OCI-LY7 (cell line): Measurements from ENCODE around the gene ZCCHC2. TPM values are rescaled to one million over a fixed set of nuclear protein-coding genes. Genes with fewer than 3 reads are reported as not detected.

Experiments used
- BruUV-seq: library from RNA; stranded (reverse); fragments of 400-500 nt; replicated peaks from 2 replicates; lab custom pipeline; 2021; lab: Mats Ljungman, UMichigan
- CTCF ChIA-PET: fragments of 300-600 bp; sonication (Branson Sonifier 250); formaldehyde crosslinking; loops from one replicate; lab custom pipeline; 2022; ENCODE audit warnings: antibody characterized with exemption; ENCODE audit not compliant: unreplicated experiment; lab: Charles Lee
- POLR2A ChIA-PET: fragments of 300-600 bp; sonication (Branson Sonifier 250); formaldehyde crosslinking; loops from one replicate; lab custom pipeline; 2022; ENCODE audit warnings: antibody characterized with exemption; lab: Charles Lee
- DNase-seq: peaks from one replicate; pipeline ENCODE4 v3.0.0-alpha.2; 2015; ENCODE audit warnings: low spot score
- H2AFZ ChIP-seq: fragments of 200-600 bp; sonication (generic), shearing (Covaris generic); 2 replicates; pipeline ENCODE4 v1.6.1; 2014; ENCODE audit warnings: mild to moderate bottlenecking, antibody characterized with exemption, low read length, moderate library complexity
- H3K27ac ChIP-seq: fragments of 200-600 bp; sonication (generic); 2 replicates; pipeline ENCODE4 v1.5.1; 2014; ENCODE audit warnings: mixed run types, low read depth, mild to moderate bottlenecking, moderate library complexity, low read length, inconsistent platforms; ENCODE audit not compliant: poor library complexity, severe bottlenecking
- H3K36me3 ChIP-seq: fragments of 200-600 bp; sonication (generic); 2 replicates; pipeline ENCODE4 v1.6.1; 2014; ENCODE audit warnings: mild to moderate bottlenecking, antibody characterized with exemption, low read length, moderate library complexity, mixed read lengths; ENCODE audit not compliant: insufficient read depth
- H3K4me1 ChIP-seq: fragments of 200-600 bp; sonication (generic); 2 replicates; pipeline ENCODE4 v1.5.1; 2014; ENCODE audit warnings: mild to moderate bottlenecking, low read length; ENCODE audit not compliant: insufficient read depth, poor library complexity, severe bottlenecking
- H3K4me2 ChIP-seq: fragments of 200-600 bp; sonication (generic); 2 replicates; pipeline ENCODE4 v1.6.1; 2014; ENCODE audit warnings: mild to moderate bottlenecking, low read length
- H3K4me3 ChIP-seq: fragments of 200-600 bp; sonication (generic); 2 replicates; pipeline ENCODE4 v1.5.1; 2014; ENCODE audit warnings: mild to moderate bottlenecking, low read depth, low read length; ENCODE audit not compliant: poor library complexity, severe bottlenecking
- H3K79me2 ChIP-seq: fragments of 200-600 bp; sonication (generic); 2 replicates; pipeline ENCODE4 v1.6.1; 2016; ENCODE audit warnings: low read depth, mild to moderate bottlenecking, low read length, moderate library complexity, mixed read lengths; ENCODE audit not compliant: insufficient read depth
- H3K9me2 ChIP-seq: fragments of 200-600 bp; sonication (generic); 2 replicates; pipeline ENCODE4 v1.6.1; 2016; ENCODE audit warnings: mild to moderate bottlenecking, low read length, mixed read lengths; ENCODE audit not compliant: insufficient read depth
- H3K9me3 ChIP-seq: fragments of 200-600 bp; sonication (generic); 2 replicates; pipeline ENCODE4 v1.6.1; 2014; ENCODE audit warnings: mild to moderate bottlenecking, mixed run types, low read length, mixed read lengths
- H4K20me1 ChIP-seq: fragments of 200-600 bp; sonication (generic); 2 replicates; pipeline ENCODE4 v1.6.1; 2014; ENCODE audit warnings: mild to moderate bottlenecking, antibody characterized with exemption, low read length, moderate library complexity, mixed read lengths; ENCODE audit not compliant: insufficient read depth
- CTCF ChIP-seq: fragments of 200-600 bp; sonication (generic); conservative IDR thresholded peaks from 2 replicates; pipeline ENCODE4 v1.5.1; 2014; ENCODE audit warnings: mild to moderate bottlenecking, antibody characterized with exemption, low read length, moderate library complexity, mixed read lengths
- EZH2phosphoT487 ChIP-seq: fragments of 200-600 bp; sonication (generic); IDR thresholded peaks from 2 replicates; pipeline ENCODE4 v1.6.1; 2018; ENCODE audit warnings: low read depth, borderline replicate concordance, mild to moderate bottlenecking, mixed run types, antibody characterized with exemption, low read length, moderate library complexity, mixed read lengths
- intact Hi-C: fragments of 100-400 bp; cut with micrococcal nuclease; formaldehyde crosslinking; loops from one replicate; pipeline ENCODE4 v1.10.0; 2022; ENCODE audit not compliant: unreplicated experiment
- total RNA-seq, 2 experiments: library from RNA; depleted of rRNA in 1 of 2; stranded (reverse); fragments of >200 nt in 1 of 2; shearing (Covaris generic) in 1 of 2; gene quantifications; 2 replicates each; pipeline ENCODE4 v1.2.3, GENCODE V29; 2014 to 2022

Gene ZCCHC2
- total RNA-seq, 2 experiments from 2014 or later, result 16.9 to 17.5 TPM

DNA sequence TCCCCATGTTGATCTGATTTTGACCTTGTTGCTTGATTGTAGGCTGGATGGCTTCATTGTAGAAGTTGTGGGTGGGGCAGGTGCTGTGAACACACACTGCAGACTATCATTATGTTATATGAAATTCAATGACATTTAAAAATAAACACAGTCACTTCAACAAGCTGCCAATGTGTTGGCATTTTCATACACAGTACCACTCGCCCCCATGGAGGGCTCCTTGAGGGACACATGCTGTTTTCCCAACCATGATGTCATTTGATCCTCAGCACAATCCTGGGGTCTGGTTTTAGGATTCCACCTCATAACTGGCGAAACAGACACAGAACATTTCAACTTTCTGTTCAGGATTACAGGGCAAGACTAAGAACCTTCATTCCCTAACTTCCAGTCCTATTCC lies 86.9 kb downstream of the ZCCHC2 start:
- Histone ChIP-seq H3K9me3 (no peaks in the 10 kb centered on the region), H3K4me3 (no peak overlapping the region), H4K20me1 (no peaks in the 10 kb centered on the region), H3K9me2 (no peaks in the 10 kb centered on the region), H3K79me2 (no peaks in the 10 kb centered on the region), H3K27ac (no peak overlapping the region), H3K4me2 (no peak overlapping the region), H2AFZ (no peak overlapping the region), H3K4me1 (no peaks in the 10 kb centered on the region), H3K36me3 (no peaks in the 10 kb centered on the region)
- intact Hi-C loops, result no loop called here
- POLR2A ChIA-PET, result no interaction called here
- CTCF ChIA-PET, result no interaction called here
- no peak for DNase-seq
- TF ChIP-seq CTCF, result no peak
- no peak for TF ChIP-seq EZH2phosphoT487
- no TSS peak for BruUV-seq

DNA sequence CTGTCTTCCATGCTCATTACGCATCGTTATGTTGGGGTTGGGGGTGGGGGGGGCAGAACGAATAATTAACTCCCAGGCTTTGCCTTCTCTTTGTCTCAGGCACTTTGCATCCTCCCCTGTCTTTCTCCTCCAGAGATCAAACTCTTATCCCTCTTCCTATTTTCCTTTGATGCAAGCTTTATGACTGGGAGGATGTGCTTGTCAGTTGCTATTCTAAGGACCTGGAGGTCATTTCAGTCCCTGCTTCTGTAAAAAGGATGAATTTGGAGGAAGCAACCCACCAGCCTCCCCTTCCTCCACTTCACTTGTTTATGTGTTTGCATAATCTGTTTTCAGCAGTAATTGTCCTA lies 87.5 kb downstream of the ZCCHC2 start:
- no peaks in the 10 kb centered on the region for H4K20me1 ChIP-seq
- H2AFZ ChIP-seq, result no peak overlapping the region
- CTCF ChIA-PET, result no interaction called here
- H3K4me1 ChIP-seq, result no peaks in the 10 kb centered on the region
- intact Hi-C loops, result no loop called here
- no peaks in the 10 kb centered on the region for H3K9me3 ChIP-seq
- no TSS peak for BruUV-seq
- no peaks in the 10 kb centered on the region for H3K9me2 ChIP-seq
- TF ChIP-seq EZH2phosphoT487 (no peak), CTCF (no peak)
- H3K36me3 ChIP-seq, result no peaks in the 10 kb centered on the region
- H3K79me2 ChIP-seq, result no peaks in the 10 kb centered on the region
- POLR2A ChIA-PET, result no interaction called here
- no peak for DNase-seq
- no peak overlapping the region for H3K4me2 ChIP-seq
- no peak overlapping the region for H3K27ac ChIP-seq
- H3K4me3 ChIP-seq, result no peak overlapping the region

DNA sequence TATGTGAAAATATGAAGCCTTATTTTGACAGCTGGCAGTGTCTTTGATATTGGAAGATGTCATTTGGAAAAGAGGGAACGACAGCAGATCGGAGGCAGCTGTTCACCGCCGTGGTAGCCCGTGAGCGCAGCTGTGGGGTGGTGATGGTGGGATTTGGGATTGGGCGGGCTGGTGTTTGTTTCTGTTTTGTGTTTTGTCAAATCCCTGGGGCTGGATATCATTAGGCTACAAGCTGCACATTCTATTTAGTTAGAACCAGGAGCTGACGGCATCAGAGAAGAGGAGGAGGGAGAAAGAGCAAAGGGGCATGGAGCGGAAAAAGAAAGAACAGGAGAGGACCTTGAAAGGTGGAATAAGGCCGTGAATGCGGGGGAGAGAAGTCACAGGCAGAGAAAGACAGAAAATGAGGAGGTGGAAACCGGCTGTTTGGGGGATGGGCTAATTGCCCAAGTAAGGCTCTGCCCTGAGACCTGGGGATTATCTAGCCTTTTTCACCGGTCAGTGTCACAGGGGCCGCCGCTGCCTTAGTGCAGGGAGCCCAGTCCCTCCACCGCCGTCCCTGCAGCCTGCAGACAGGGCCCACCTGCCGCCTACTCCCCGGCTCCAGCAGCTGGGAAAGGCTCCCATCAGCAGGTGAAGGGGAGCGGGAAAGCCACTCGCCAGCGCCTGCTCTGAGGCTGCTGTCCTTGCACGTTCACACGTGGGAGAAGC lies 88.0 kb downstream of the ZCCHC2 start:
- no peak for DNase-seq
- Histone ChIP-seq H3K79me2 (no peaks in the 10 kb centered on the region), H3K9me2 (no peaks in the 10 kb centered on the region), H3K27ac (no peak overlapping the region), H3K4me1 (no peaks in the 10 kb centered on the region), H3K36me3 (no peaks in the 10 kb centered on the region), H4K20me1 (no peaks in the 10 kb centered on the region), H3K9me3 (no peaks in the 10 kb centered on the region), H2AFZ (no peak overlapping the region), H3K4me3 (no peak overlapping the region), H3K4me2 (no peak overlapping the region)
- intact Hi-C loops, result no loop called here
- CTCF ChIA-PET, result no interaction called here
- no peak for TF ChIP-seq EZH2phosphoT487
- no peak for TF ChIP-seq CTCF
- POLR2A ChIA-PET, result no interaction called here
- BruUV-seq, result no TSS peak
